Measurements from ENCODE around the gene MAP3K14. TPM values are rescaled to one million over a fixed set of nuclear protein-coding genes. Genes with fewer than 3 reads are reported as not detected.

MAP3K14 gene
- total RNA-seq, 1 experiment from 2014 or later = 9.2 TPM

GRCh38 chr17:45339646-45340605, 23.1 kb upstream of the MAP3K14 start:
- no peak for TF ChIP-seq CTCF (IDR thresholded peaks at IDR 0.05; ENCODE audit: unreplicated experiment)
- Mint-ChIP-seq H3K4me3 (ENCODE audit: unreplicated experiment) (no peak overlapping the region), H3K9me3 (ENCODE audit: unreplicated experiment) (no peaks in the 10 kb centered on the region), H3K36me3 (ENCODE audit: insufficient read depth, unreplicated experiment) (no peaks in the 10 kb centered on the region), H3K27ac (ENCODE audit: low read depth, unreplicated experiment) (no peak overlapping the region), H3K27me3 (ENCODE audit: insufficient read depth, unreplicated experiment) (no peaks in the 10 kb centered on the region), H3K4me1 (ENCODE audit: insufficient read depth, unreplicated experiment) (peaks cover 8% of the 10 kb centered on the region)
- no peak for DNase-seq (ENCODE audit: unreplicated experiment)
- no TSS peak for BruUV-seq (replicated peaks)
- POLR2A ChIA-PET = no interaction called here
- CTCF ChIA-PET = interaction anchor here (0.6 kb wide), 2 partner anchors 45 to 86 kb away, joined by 3 read pairs; no protein-coding TSS in a partner anchor
- intact Hi-C loops (cut with micrococcal nuclease) = no loop called here

- intact Hi-C loops (cut with micrococcal nuclease) = no loop called here
- no peak for DNase-seq (ENCODE audit: unreplicated experiment)
- ChIA-PET POLR2A (interaction anchor here (0.8 kb wide), 1 partner anchor 28 kb away, joined by 3 read pairs; no protein-coding TSS in a partner anchor), CTCF (interaction anchor here (0.7 kb wide), 1 partner anchor 9 kb away, joined by 5 read pairs; no protein-coding TSS in a partner anchor)
- no peak overlapping the region for H3K4me3 Mint-ChIP-seq (ENCODE audit: unreplicated experiment)
- H3K27me3 Mint-ChIP-seq (ENCODE audit: insufficient read depth, unreplicated experiment) = no peaks in the 10 kb centered on the region
- H3K36me3 Mint-ChIP-seq (ENCODE audit: insufficient read depth, unreplicated experiment) = no peaks in the 10 kb centered on the region
- no peak overlapping the region for H3K27ac Mint-ChIP-seq (ENCODE audit: low read depth, unreplicated experiment)
- no TSS peak for BruUV-seq (replicated peaks)
- no peak for TF ChIP-seq CTCF (IDR thresholded peaks at IDR 0.05; ENCODE audit: unreplicated experiment)
- H3K9me3 Mint-ChIP-seq (ENCODE audit: unreplicated experiment) = no peaks in the 10 kb centered on the region
- H3K4me1 Mint-ChIP-seq (ENCODE audit: insufficient read depth, unreplicated experiment) = peaks cover 8% of the 10 kb centered on the region
These were observed 22.2 kb upstream of the MAP3K14 start for GRCh38 chr17:45338996-45339535.

- Mint-ChIP-seq H3K27ac (ENCODE audit: low read depth, unreplicated experiment) (no peak overlapping the region), H3K4me3 (ENCODE audit: unreplicated experiment) (no peak overlapping the region), H3K36me3 (ENCODE audit: insufficient read depth, unreplicated experiment) (no peaks in the 10 kb centered on the region), H3K27me3 (ENCODE audit: insufficient read depth, unreplicated experiment) (no peaks in the 10 kb centered on the region), H3K9me3 (ENCODE audit: unreplicated experiment) (no peaks in the 10 kb centered on the region), H3K4me1 (ENCODE audit: insufficient read depth, unreplicated experiment) (peaks cover 8% of the 10 kb centered on the region)
- ChIA-PET CTCF (interaction anchor here (0.6 to 0.7 kb wide), 2 partner anchors 8 to 901 kb away, joined by 3 to 5 read pairs; no protein-coding TSS in a partner anchor), POLR2A (interaction anchor here (0.8 to 1.2 kb wide), 2 partner anchors 8 to 27 kb away, joined by 3 read pairs; no protein-coding TSS in a partner anchor)
- no peak for TF ChIP-seq CTCF (IDR thresholded peaks at IDR 0.05; ENCODE audit: unreplicated experiment)
- BruUV-seq (replicated peaks) = no TSS peak
- intact Hi-C loops (cut with micrococcal nuclease) = no loop called here
- DNase-seq (ENCODE audit: unreplicated experiment) = no peak
These were observed 21.4 kb upstream of the MAP3K14 start for GRCh38 chr17:45338023-45338781.

All from MCF 10A (cell line).